Measurements from ENCODE around the gene TMEM131. TPM values are rescaled to one million over a fixed set of nuclear protein-coding genes. Genes with fewer than 3 reads are reported as not detected.
"Not testable (repeated sequence)": the region's sequence is repeated elsewhere in the genome, so short reads cannot be mapped to it uniquely, and the experiment has no call there.

Gene TMEM131
- total and polyA plus RNA-seq, 5 donors = 11.5 to 32.7 (median 28.8) TPM

GRCh38 chr2:97826266-97826847 is 169.4 kb downstream of the TMEM131 start:
- H3K4me1 ChIP-seq (ENCODE audit: control insufficient read depth, insufficient read depth, low read length); intact Hi-C loops (cut with DNase I); H3K27me3 ChIP-seq (ENCODE audit: control insufficient read depth, insufficient read depth); H3K27ac ChIP-seq (ENCODE audit: low read length); H3K4me3 ChIP-seq (ENCODE audit: low read length); ATAC-seq; H3K9me3 ChIP-seq (ENCODE audit: control insufficient read depth, low read length): not testable (repeated sequence)
- 84% methylated on average over 3 of the region's 3 CpGs for WGBS
- peak in 1 of 3 donors; percentile 21 for DNase-seq

DNA sequence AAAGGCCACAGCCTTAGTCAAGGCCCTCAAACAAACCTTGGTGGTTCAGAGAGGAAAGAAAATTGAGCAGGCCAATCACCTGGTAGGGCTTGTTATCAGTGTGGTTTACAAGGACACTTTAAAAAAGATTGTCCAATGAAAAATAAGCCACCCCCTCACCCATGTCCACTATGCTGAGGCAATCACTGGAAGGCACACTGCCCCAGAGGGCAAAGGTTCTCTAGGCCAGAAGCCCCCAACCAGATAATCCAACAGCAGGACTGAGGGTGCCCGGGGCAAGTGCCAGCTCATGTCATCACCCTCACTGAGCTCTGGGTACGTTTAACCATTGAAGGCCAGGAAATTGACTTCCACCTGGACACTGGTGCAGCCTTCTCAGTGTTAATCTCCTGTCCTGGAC is 171.7 kb downstream of the TMEM131 start:
- intact Hi-C loops (cut with DNase I); H3K27me3 ChIP-seq (ENCODE audit: control insufficient read depth, insufficient read depth); H3K27ac ChIP-seq (ENCODE audit: low read length); H3K4me3 ChIP-seq (ENCODE audit: low read length); ATAC-seq; H3K4me1 ChIP-seq (ENCODE audit: control insufficient read depth, insufficient read depth, low read length); DNase-seq; H3K9me3 ChIP-seq (ENCODE audit: control insufficient read depth, low read length): not testable (repeated sequence)
- 85% methylated on average over 2 of the region's 2 CpGs for WGBS

DNA sequence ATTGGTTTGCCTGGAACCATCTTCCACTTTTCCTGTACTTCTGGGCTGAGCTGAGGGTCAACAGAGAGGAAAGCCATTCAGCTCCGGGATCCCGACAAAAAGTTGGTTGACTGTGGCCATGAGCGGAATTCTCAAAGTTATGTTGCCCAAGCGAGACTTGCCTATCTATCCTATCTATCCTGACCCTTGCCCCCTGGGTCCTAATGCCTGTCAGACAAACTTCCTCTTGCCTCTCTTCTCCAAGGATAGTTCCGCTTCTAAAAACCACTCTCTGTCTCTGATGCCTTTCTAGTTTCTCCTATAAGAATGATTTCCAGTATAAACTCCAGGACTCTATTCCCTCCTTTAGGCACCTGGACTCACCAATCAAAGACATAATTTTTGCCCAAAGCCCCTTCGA is 173.9 kb downstream of the TMEM131 start:
- intact Hi-C loops (cut with DNase I); H3K4me1 ChIP-seq (ENCODE audit: control insufficient read depth, insufficient read depth, low read length); ATAC-seq; DNase-seq; H3K4me3 ChIP-seq (ENCODE audit: low read length); H3K9me3 ChIP-seq (ENCODE audit: control insufficient read depth, low read length); H3K27me3 ChIP-seq (ENCODE audit: control insufficient read depth, insufficient read depth); H3K27ac ChIP-seq (ENCODE audit: low read length): not testable (repeated sequence)
- WGBS = 98% methylated on average over 6 of the region's 6 CpGs

GRCh38 chr2:97819754-97820153 is 176.0 kb downstream of the TMEM131 start:
- no peaks in the 10 kb centered on the region for H3K9me3 ChIP-seq (ENCODE audit: control insufficient read depth, low read length)
- no peaks in the 10 kb centered on the region for H3K27me3 ChIP-seq (ENCODE audit: control insufficient read depth, insufficient read depth)
- no peak for ATAC-seq
- no peak for DNase-seq
- H3K27ac ChIP-seq (ENCODE audit: low read length) = no peak overlapping the region
- intact Hi-C loops (cut with DNase I) = no loop called here
- H3K4me3 ChIP-seq (ENCODE audit: low read length) = no peak overlapping the region
- H3K4me1 ChIP-seq (ENCODE audit: control insufficient read depth, insufficient read depth, low read length) = no peaks in the 10 kb centered on the region
- WGBS = 72% methylated on average over 6 of the region's 6 CpGs

GRCh38 chr2:97816411-97816810 is 179.3 kb downstream of the TMEM131 start:
- Histone ChIP-seq H3K4me1 (ENCODE audit: control insufficient read depth, insufficient read depth, low read length) (no peaks in the 10 kb centered on the region), H3K9me3 (ENCODE audit: control insufficient read depth, low read length) (no peaks in the 10 kb centered on the region), H3K27me3 (ENCODE audit: control insufficient read depth, insufficient read depth) (no peaks in the 10 kb centered on the region), H3K4me3 (ENCODE audit: low read length) (no peak overlapping the region), H3K27ac (ENCODE audit: low read length) (no peak overlapping the region)
- DNase-seq = no peak
- 98% methylated on average over 2 of the region's 2 CpGs for WGBS
- intact Hi-C loops (cut with DNase I) = no loop called here
- ATAC-seq = no peak

- 89% methylated on average over 7 of the region's 7 CpGs for WGBS
- Histone ChIP-seq H3K27ac (ENCODE audit: low read length) (no peak overlapping the region), H3K4me1 (ENCODE audit: control insufficient read depth, insufficient read depth, low read length) (no peaks in the 10 kb centered on the region), H3K9me3 (ENCODE audit: control insufficient read depth, low read length) (no peaks in the 10 kb centered on the region), H3K4me3 (ENCODE audit: low read length) (no peak overlapping the region), H3K27me3 (ENCODE audit: control insufficient read depth, insufficient read depth) (no peaks in the 10 kb centered on the region)
- intact Hi-C loops (cut with DNase I) = no loop called here
- ATAC-seq = no peak
- no peak for DNase-seq
These were observed 182.8 kb downstream of the TMEM131 start for GRCh38 chr2:97812931-97813330.

GRCh38 chr2:97808816-97809215 is 186.9 kb downstream of the TMEM131 start:
- H3K4me3 ChIP-seq (ENCODE audit: low read length) = no peak overlapping the region
- 84% methylated on average over 4 of the region's 4 CpGs for WGBS
- no peaks in the 10 kb centered on the region for H3K4me1 ChIP-seq (ENCODE audit: control insufficient read depth, insufficient read depth, low read length)
- no peak for DNase-seq
- intact Hi-C loops (cut with DNase I) = loop anchor here in 3 of 4 donors (5.0 to 10.0 kb wide), 4 partner anchors 186 to 578 kb away; partner anchors contain the start of gene TMEM131 (in 2 of the 3)
- no peaks in the 10 kb centered on the region for H3K9me3 ChIP-seq (ENCODE audit: control insufficient read depth, low read length)
- H3K27ac ChIP-seq (ENCODE audit: low read length) = no peak overlapping the region
- no peak for ATAC-seq
- no peaks in the 10 kb centered on the region for H3K27me3 ChIP-seq (ENCODE audit: control insufficient read depth, insufficient read depth)

DNA sequence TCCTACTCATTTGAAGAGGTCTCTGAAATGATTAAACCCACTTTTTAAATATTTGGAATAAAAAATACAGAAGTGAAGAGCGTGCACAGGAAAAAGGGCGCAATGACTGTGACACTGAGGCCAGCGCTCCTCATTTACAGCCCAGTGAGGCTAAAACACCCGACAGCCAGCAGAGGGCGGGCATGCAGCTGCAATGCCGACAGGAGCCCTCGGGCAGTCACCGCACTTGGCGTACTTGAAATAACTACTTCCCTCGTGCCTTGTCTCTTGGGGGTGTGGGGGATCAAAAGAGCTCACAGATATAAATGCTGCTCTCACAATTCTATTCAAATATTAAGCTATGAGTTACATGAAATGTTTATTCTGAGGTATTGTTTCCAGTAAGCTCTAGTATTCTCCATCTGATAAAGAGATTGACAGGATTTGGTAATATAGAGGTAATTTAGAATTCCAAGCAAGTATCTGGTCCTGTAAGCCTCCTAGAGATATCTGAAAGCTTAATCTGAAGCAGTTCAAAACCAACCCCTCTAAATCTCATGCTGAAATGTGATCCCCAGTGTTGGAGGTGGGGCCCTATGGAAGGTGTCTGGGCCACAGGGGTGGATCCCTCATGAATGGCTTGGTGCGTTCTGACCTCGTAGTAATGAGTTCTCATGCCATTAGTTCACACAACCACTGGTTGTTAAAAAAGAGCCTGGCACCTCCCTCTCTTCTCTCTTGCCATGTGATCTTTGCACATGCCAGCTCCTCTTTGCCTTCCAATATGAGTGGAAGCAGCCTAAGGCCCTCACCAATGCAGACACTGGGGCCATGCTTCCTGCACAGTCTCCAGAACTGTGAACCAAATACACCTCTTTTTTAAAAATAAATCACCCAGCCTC is 188.8 kb downstream of the TMEM131 start:
- Histone ChIP-seq H3K4me1 (ENCODE audit: control insufficient read depth, insufficient read depth, low read length) (no peaks in the 10 kb centered on the region), H3K27me3 (ENCODE audit: control insufficient read depth, insufficient read depth) (no peaks in the 10 kb centered on the region), H3K4me3 (ENCODE audit: low read length) (no peak overlapping the region), H3K9me3 (ENCODE audit: control insufficient read depth, low read length) (no peaks in the 10 kb centered on the region), H3K27ac (ENCODE audit: low read length) (no peak overlapping the region)
- 21% methylated on average over 12 of the region's 12 CpGs for WGBS
- ATAC-seq (peak; percentile 95 to 98), DNase-seq (peak; percentile 86 to 94 (median 92))
- intact Hi-C loops (cut with DNase I) = loop anchor here (2.0 to 10.0 kb wide), 5 partner anchors 188 to 580 kb away; partner anchors contain the start of gene TMEM131 (in 2 of the 4)

GRCh38 chr2:97805776-97806175 is 190.0 kb downstream of the TMEM131 start:
- intact Hi-C loops (cut with DNase I) = loop anchor here (2.0 to 10.0 kb wide), 5 partner anchors 189 to 582 kb away; partner anchors contain the start of gene TMEM131 (in 2 of the 4)
- ATAC-seq (no peak), DNase-seq (no peak)
- Histone ChIP-seq H3K9me3 (ENCODE audit: control insufficient read depth, low read length) (no peaks in the 10 kb centered on the region), H3K4me3 (ENCODE audit: low read length) (no peak overlapping the region), H3K4me1 (ENCODE audit: control insufficient read depth, insufficient read depth, low read length) (no peaks in the 10 kb centered on the region), H3K27me3 (ENCODE audit: control insufficient read depth, insufficient read depth) (no peaks in the 10 kb centered on the region), H3K27ac (ENCODE audit: low read length) (no peak overlapping the region)
- 78% methylated on average over 1 of the region's 1 CpG for WGBS

GRCh38 chr2:97801028-97801427 is 194.7 kb downstream of the TMEM131 start:
- WGBS = 86% methylated on average over 1 of the region's 1 CpG
- intact Hi-C loops (cut with DNase I) = loop anchor here in 2 of 4 donors (10.0 kb wide), 2 partner anchors 194 to 384 kb away; partner anchors contain the start of gene TMEM131 (in 2 of the 2)

GRCh38 chr2:97798416-97798815 is 197.3 kb downstream of the TMEM131 start:
- intact Hi-C loops (cut with DNase I) = no loop called here
- Histone ChIP-seq H3K9me3 (ENCODE audit: control insufficient read depth, low read length) (no peaks in the 10 kb centered on the region), H3K4me1 (ENCODE audit: control insufficient read depth, insufficient read depth, low read length) (no peaks in the 10 kb centered on the region), H3K27me3 (ENCODE audit: control insufficient read depth, insufficient read depth) (no peaks in the 10 kb centered on the region), H3K4me3 (ENCODE audit: low read length) (no peak overlapping the region), H3K27ac (ENCODE audit: low read length) (no peak overlapping the region)
- DNase-seq (no peak), ATAC-seq (no peak)
- WGBS = 95% methylated on average over 6 of the region's 6 CpGs

More at GRCh38 chr2:97801028-97801427, 194.7 kb downstream of the TMEM131 start:
- H3K27me3 ChIP-seq (ENCODE audit: control insufficient read depth, insufficient read depth) = no peaks in the 10 kb centered on the region
- H3K27ac ChIP-seq (ENCODE audit: low read length) = no peak overlapping the region
- no peaks in the 10 kb centered on the region for H3K4me1 ChIP-seq (ENCODE audit: control insufficient read depth, insufficient read depth, low read length)
- ATAC-seq (no peak), DNase-seq (no peak)
- H3K4me3 ChIP-seq (ENCODE audit: low read length) = no peak overlapping the region
- no peaks in the 10 kb centered on the region for H3K9me3 ChIP-seq (ENCODE audit: control insufficient read depth, low read length)
